ENCODE data around the gene KCNT2. TPM values are rescaled to one million over a fixed set of nuclear protein-coding genes. Genes with fewer than 3 reads are reported as not detected.

KCNT2 gene
- polyA plus RNA-seq, 1 experiment = 2.0 TPM

DNA sequence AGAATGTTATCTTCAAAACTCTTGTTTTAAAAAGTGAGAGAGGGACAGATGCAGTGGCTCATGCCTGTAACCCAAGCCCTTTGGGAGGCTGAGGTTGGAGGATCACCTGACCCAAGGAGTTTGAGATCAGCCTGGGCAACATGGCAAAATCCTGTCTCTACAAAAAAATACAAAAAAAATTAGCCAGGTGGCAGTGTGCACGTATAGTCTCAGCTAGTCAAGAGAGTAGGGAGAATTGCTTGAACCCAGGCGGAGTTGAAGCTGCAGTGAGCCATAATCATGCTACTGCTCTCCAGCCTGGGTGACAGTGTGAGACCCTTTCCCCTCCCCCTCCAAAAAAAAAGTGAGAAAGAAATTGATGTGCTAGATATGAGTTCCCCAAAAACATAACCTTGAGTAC lies 131.0 kb downstream of the KCNT2 start:
- H3K4me3 ChIP-seq (ENCODE audit: low read depth, low read length) = no peak overlapping the region
- TF ChIP-seq, protein P1, sequence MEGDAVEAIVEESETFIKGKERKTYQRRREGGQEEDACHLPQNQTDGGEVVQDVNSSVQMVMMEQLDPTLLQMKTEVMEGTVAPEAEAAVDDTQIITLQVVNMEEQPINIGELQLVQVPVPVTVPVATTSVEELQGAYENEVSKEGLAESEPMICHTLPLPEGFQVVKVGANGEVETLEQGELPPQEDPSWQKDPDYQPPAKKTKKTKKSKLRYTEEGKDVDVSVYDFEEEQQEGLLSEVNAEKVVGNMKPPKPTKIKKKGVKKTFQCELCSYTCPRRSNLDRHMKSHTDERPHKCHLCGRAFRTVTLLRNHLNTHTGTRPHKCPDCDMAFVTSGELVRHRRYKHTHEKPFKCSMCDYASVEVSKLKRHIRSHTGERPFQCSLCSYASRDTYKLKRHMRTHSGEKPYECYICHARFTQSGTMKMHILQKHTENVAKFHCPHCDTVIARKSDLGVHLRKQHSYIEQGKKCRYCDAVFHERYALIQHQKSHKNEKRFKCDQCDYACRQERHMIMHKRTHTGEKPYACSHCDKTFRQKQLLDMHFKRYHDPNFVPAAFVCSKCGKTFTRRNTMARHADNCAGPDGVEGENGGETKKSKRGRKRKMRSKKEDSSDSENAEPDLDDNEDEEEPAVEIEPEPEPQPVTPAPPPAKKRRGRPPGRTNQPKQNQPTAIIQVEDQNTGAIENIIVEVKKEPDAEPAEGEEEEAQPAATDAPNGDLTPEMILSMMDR (IDR thresholded peaks at IDR 0.05; ENCODE audit: low read depth, low read length) = no peak
- no peaks in the 10 kb centered on the region for H3K27me3 ChIP-seq (ENCODE audit: control insufficient read depth, insufficient read depth, low read length)
- DNase-seq (ENCODE audit: low read depth, low spot score) = no peak
- CTCF ChIA-PET = no interaction called here
- no peaks in the 10 kb centered on the region for H3K9me3 ChIP-seq (ENCODE audit: control insufficient read depth, insufficient read depth, low read length)
- no peak overlapping the region for H3K27ac ChIP-seq (ENCODE audit: low read depth, low read length)
- POLR2A ChIA-PET = no interaction called here

DNA sequence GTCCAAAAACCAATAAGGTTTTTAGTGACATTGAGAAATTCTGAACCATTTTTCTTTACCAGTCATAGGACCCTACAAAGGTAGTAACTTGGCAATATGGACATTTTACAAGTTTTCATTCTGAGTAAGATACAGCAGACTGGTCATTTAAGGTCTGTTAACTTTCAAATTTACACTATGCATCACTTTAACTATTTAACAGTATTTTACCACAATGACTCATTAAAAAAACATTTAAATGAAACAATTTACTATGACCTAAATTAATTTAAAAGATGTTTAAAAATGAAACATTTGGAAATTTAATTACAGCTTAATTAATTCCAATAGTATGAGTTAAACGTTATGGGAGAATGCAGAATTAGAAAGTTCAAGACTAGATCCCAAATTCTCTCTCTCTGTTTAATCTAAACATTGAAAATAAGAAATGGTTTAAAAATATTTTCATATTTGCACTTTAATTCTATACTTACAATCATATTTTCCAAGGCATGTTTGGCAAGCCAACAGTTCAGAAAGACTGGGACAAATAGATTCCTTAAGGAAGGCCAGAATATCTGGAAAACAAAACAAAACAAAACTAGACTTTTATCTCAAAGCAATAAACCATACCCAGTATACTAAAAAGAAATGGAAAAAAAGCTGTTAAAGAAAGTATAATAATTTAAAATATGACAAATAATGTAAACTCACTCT lies 140.9 kb downstream of the KCNT2 start:
- H3K27me3 ChIP-seq (ENCODE audit: control insufficient read depth, insufficient read depth, low read length) = no peaks in the 10 kb centered on the region
- no peaks in the 10 kb centered on the region for H3K9me3 ChIP-seq (ENCODE audit: control insufficient read depth, insufficient read depth, low read length)
- TF ChIP-seq, protein P1 (IDR thresholded peaks at IDR 0.05; ENCODE audit: low read depth, low read length) = no peak
- H3K27ac ChIP-seq (ENCODE audit: low read depth, low read length) = peak overlapping the region; percentile 40
- POLR2A ChIA-PET = no interaction called here
- CTCF ChIA-PET = no interaction called here
- no peak overlapping the region for H3K4me3 ChIP-seq (ENCODE audit: low read depth, low read length)
- DNase-seq (ENCODE audit: low read depth, low spot score) = no peak

DNA sequence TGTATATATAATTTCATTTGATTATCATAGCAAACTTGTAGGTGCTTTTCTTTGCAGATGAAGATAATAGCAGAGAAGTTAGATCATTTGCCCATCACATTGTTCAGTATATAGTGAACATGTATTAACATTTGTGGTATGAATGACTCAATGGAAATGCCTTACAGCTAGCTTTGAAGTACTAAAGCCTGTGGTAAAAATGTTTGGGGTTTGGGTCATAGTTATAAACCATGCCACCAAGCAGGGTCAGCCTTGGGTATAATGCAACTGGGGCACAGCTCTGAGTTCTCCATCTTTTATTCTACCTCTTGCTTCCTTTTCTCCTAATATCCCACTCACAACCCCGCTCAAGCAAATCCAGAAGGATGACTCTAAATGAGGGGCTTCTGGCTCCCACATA lies 141.6 kb downstream of the KCNT2 start:
- CTCF ChIA-PET = no interaction called here
- Histone ChIP-seq H3K27me3 (ENCODE audit: control insufficient read depth, insufficient read depth, low read length) (no peaks in the 10 kb centered on the region), H3K4me3 (ENCODE audit: low read depth, low read length) (no peak overlapping the region), H3K9me3 (ENCODE audit: control insufficient read depth, insufficient read depth, low read length) (no peaks in the 10 kb centered on the region), H3K27ac (ENCODE audit: low read depth, low read length) (peak overlapping the region; percentile 40)
- peak; percentile 45 for DNase-seq (ENCODE audit: low read depth, low spot score)
- TF ChIP-seq, protein P1 (IDR thresholded peaks at IDR 0.05; ENCODE audit: low read depth, low read length) = no peak
- POLR2A ChIA-PET = no interaction called here

DNA sequence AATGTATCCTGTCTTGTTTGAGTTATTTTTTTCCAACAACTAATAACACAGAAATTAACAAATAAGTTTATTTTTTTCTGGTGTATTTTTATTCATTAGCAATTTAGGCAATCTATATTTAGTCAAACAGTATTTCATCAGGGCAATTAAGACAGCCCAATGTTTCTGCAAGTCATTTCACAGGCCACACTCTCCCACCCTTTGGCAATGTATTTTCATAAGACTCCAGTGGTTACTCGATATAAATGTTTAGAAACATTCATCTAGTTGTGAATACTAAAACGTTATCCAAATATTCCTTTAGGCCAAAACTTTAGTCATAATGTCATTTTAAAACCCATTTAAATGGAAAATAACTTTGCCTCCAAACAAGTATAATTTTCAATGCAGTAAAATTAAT lies 142.1 kb downstream of the KCNT2 start:
- Histone ChIP-seq H3K27ac (ENCODE audit: low read depth, low read length) (no peak overlapping the region), H3K4me3 (ENCODE audit: low read depth, low read length) (no peak overlapping the region), H3K27me3 (ENCODE audit: control insufficient read depth, insufficient read depth, low read length) (no peaks in the 10 kb centered on the region), H3K9me3 (ENCODE audit: control insufficient read depth, insufficient read depth, low read length) (no peaks in the 10 kb centered on the region)
- CTCF ChIA-PET = interaction anchor here (0.6 kb wide), 1 partner anchor 398 kb away, joined by 3 read pairs; no protein-coding TSS in a partner anchor
- TF ChIP-seq, protein P1 (IDR thresholded peaks at IDR 0.05; ENCODE audit: low read depth, low read length) = no peak
- DNase-seq (ENCODE audit: low read depth, low spot score) = no peak
- POLR2A ChIA-PET = no interaction called here

DNA sequence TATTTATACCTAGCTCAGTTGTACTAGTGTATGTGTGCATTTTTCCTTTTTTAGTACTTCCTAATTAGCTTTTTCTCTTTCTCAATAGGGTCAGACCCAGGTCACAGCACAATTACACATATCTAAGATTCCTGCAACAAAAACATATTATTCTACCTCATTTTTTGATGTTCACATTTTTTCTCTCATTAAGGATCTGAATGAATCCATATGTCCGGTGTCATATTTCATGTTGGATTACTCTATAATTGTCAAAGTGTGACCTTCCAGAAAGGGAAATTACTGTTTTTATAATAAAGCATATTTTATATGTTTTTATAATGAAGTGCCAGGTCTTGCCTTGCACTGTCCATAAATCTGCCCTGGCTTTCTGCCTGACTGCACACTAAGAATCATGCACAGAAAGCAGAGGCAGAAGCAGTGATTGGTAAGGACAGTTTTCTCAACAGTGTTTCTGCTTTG lies 143.7 kb downstream of the KCNT2 start:
- H3K4me3 ChIP-seq (ENCODE audit: low read depth, low read length) = no peak overlapping the region
- ChIA-PET POLR2A (no interaction called here), CTCF (no interaction called here)
- TF ChIP-seq, protein P1 (IDR thresholded peaks at IDR 0.05; ENCODE audit: low read depth, low read length) = no peak
- H3K27ac ChIP-seq (ENCODE audit: low read depth, low read length) = no peak overlapping the region
- DNase-seq (ENCODE audit: low read depth, low spot score) = no peak
- H3K9me3 ChIP-seq (ENCODE audit: control insufficient read depth, insufficient read depth, low read length) = no peaks in the 10 kb centered on the region
- no peaks in the 10 kb centered on the region for H3K27me3 ChIP-seq (ENCODE audit: control insufficient read depth, insufficient read depth, low read length)
